Neural cell (in vitro differentiated cells): Measurements from ENCODE around the gene PIP4K2A.

Source experiments
- MXI1 ChIP-seq: fragments of 450-650 bp; conservative IDR thresholded peaks from 2 replicates; pipeline ENCODE4 v1.6.1; 2014; ENCODE audit warnings: antibody characterized with exemption, mild to moderate bottlenecking; ENCODE audit not compliant: poor library complexity, severe bottlenecking
- TAF1 ChIP-seq: IDR thresholded peaks from 2 replicates; pipeline ENCODE4 v1.6.1; 2012; ENCODE audit warnings: low read depth
- TF ChIP-seq, protein P1 (sequence below): fragments of 450-650 bp; IDR thresholded peaks from 2 replicates; pipeline ENCODE4 v1.5.1; 2014; ENCODE audit warnings: antibody characterized with exemption, mild to moderate bottlenecking, moderate library complexity; ENCODE audit not compliant: poor library complexity, severe bottlenecking

DNA sequence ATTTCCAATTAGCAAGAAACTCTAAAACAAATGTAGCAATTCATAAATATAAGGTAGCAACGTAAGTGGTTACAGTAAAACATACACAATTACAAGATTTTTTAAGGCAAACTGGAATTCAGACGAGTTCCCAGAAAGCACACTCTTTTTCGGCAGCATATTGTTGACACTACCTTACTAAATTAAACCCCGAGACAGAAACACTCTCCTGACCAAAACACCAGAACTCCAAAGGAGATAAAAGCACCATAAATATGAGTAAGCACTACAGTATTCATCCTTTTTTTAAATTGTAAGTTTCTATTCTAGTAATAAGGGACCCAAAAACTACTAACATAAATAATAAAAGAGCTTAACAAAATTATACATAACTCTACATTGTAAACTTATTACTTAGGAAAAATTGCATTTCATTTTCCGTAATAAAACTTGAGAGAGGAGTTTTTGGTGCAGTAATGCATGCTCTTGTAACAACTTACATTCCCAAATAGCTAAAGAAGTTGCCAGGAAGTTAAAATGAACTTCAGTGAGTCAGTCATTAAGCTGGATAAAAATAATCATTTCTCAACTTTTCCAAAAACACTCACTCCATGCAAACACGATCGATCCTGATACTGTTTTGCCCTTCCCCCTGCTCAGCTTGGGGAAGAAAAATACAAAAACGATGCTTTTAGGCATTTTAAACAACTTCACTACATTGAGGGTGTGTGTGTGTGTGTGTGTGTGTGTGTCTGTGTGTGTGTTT lies 2.0 kb downstream of the PIP4K2A start:
- TF ChIP-seq TAF1 (no peak), MXI1 (no peak)
- TF ChIP-seq, protein P1, sequence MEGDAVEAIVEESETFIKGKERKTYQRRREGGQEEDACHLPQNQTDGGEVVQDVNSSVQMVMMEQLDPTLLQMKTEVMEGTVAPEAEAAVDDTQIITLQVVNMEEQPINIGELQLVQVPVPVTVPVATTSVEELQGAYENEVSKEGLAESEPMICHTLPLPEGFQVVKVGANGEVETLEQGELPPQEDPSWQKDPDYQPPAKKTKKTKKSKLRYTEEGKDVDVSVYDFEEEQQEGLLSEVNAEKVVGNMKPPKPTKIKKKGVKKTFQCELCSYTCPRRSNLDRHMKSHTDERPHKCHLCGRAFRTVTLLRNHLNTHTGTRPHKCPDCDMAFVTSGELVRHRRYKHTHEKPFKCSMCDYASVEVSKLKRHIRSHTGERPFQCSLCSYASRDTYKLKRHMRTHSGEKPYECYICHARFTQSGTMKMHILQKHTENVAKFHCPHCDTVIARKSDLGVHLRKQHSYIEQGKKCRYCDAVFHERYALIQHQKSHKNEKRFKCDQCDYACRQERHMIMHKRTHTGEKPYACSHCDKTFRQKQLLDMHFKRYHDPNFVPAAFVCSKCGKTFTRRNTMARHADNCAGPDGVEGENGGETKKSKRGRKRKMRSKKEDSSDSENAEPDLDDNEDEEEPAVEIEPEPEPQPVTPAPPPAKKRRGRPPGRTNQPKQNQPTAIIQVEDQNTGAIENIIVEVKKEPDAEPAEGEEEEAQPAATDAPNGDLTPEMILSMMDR, result no peak
